DND-41 (cell line): Measurements from ENCODE around the gene CLNS1A.

ENCODE experiments used
- EZH2 ChIP-seq: IDR thresholded peaks from 3 replicates; pipeline ENCODE4 v1.6.1; 2012; ENCODE audit warnings: borderline replicate concordance, low read depth, mild to moderate bottlenecking, moderate library complexity, low read length, inconsistent platforms; ENCODE audit not compliant: severe bottlenecking
- TF ChIP-seq, protein P1 (sequence below): IDR thresholded peaks from 2 replicates; pipeline ENCODE4 v1.5.1; 2012; ENCODE audit warnings: borderline replicate concordance, low read length, moderate library complexity, mild to moderate bottlenecking; ENCODE audit not compliant: poor library complexity, severe bottlenecking; ENCODE audit errors: extremely low read depth

DNA sequence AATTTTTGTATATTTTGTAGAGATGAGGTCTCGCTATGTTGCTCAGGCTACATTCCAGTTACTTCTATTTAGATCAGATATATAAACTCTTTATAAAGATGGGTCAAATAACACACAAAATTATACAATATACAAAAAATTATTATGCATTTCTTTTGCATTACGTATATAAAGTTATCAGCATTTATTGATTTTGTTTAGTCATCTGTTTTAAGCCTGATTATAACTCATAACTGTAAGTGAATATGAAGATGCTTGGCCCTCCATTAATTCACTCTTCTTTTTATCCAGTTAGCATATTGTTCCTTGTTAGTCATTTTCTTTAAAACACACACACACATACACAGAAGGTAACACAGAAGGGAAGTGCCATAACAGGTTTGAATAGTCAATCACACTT lies 33.3 kb downstream of the CLNS1A start:
- TF ChIP-seq, protein P1, sequence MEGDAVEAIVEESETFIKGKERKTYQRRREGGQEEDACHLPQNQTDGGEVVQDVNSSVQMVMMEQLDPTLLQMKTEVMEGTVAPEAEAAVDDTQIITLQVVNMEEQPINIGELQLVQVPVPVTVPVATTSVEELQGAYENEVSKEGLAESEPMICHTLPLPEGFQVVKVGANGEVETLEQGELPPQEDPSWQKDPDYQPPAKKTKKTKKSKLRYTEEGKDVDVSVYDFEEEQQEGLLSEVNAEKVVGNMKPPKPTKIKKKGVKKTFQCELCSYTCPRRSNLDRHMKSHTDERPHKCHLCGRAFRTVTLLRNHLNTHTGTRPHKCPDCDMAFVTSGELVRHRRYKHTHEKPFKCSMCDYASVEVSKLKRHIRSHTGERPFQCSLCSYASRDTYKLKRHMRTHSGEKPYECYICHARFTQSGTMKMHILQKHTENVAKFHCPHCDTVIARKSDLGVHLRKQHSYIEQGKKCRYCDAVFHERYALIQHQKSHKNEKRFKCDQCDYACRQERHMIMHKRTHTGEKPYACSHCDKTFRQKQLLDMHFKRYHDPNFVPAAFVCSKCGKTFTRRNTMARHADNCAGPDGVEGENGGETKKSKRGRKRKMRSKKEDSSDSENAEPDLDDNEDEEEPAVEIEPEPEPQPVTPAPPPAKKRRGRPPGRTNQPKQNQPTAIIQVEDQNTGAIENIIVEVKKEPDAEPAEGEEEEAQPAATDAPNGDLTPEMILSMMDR = no peak
- no peak for TF ChIP-seq EZH2
